HEK293 (cell line): Measurements from ENCODE around the gene KLK15.

Experiments
- CTCF ChIA-PET: fragments of 350-600 bp; formaldehyde crosslinking; extraction: SDS; loops from one replicate; lab custom pipeline; 2021; ENCODE audit warnings: antibody characterized with exemption; lab: Yijun Ruan, JAX
- POLR2A ChIA-PET: fragments of 300-600 bp; formaldehyde crosslinking; extraction: SDS; loops from one replicate; lab custom pipeline; 2020; ENCODE audit warnings: antibody characterized with exemption, inconsistent platforms; lab: Yijun Ruan, JAX
- H3K27ac ChIP-seq: fragments of 200-500 bp; sonication (Bioruptor generic); 2 replicates; pipeline ENCODE4 v1.5.1; 2014; ENCODE audit warnings: low read depth, low read length, control low read depth, inconsistent platforms; ENCODE audit errors: extremely low read depth
- H3K36me3 ChIP-seq, 2 experiments: fragments of 200-500 bp in 1 of 2; sonication (Bioruptor generic) in 1 of 2; 1 replicate in 1 of 2; 2 replicates in 1 of 2; pipeline ENCODE4 v1.5.1; 2014 to 2017; ENCODE audit warnings: inconsistent platforms in 2 of 2, low read length in 2 of 2; ENCODE audit not compliant: control insufficient read depth in 2 of 2, insufficient read depth in 1 of 2
- H3K4me1 ChIP-seq: fragments of 200-500 bp; sonication (Bioruptor generic); 2 replicates; pipeline ENCODE4 v1.5.1; 2014; ENCODE audit warnings: mild to moderate bottlenecking, low read length, inconsistent platforms; ENCODE audit not compliant: control insufficient read depth, insufficient read depth
- H3K4me3 ChIP-seq: 2 replicates; pipeline ENCODE4 v1.5.1; 2011; ENCODE audit warnings: low read depth, mild to moderate bottlenecking, control low read depth, low read length, moderate library complexity
- H3K9me3 ChIP-seq: fragments of 200-500 bp; sonication (Bioruptor generic); 2 replicates; pipeline ENCODE4 v1.5.1; 2014; ENCODE audit warnings: low read depth, low read length, inconsistent platforms; ENCODE audit not compliant: control insufficient read depth, insufficient read depth
- GLIS1 ChIP-seq: fragments of 450-650 bp; formaldehyde crosslinking; IDR thresholded peaks from 2 replicates; pipeline ENCODE4 v1.5.1; 2016; ENCODE audit warnings: missing biosample characterization, missing genetic modification characterization
- KLF10 ChIP-seq: fragments of 450-650 bp; IDR thresholded peaks from 2 replicates; pipeline ENCODE4 v1.5.1; 2018; ENCODE audit warnings: missing biosample characterization, mild to moderate bottlenecking, missing genetic modification characterization
- KLF9 ChIP-seq: fragments of 450-650 bp; formaldehyde crosslinking; IDR thresholded peaks from 2 replicates; pipeline ENCODE4 v1.5.1; 2016; ENCODE audit warnings: missing biosample characterization, missing genetic modification characterization, low read depth
- PRDM1 ChIP-seq: fragments of 450-650 bp; formaldehyde crosslinking; IDR thresholded peaks from 2 replicates; pipeline ENCODE4; 2016; ENCODE audit warnings: missing biosample characterization, missing genetic modification characterization
- SCRT1 ChIP-seq: fragments of 450-650 bp; formaldehyde crosslinking; IDR thresholded peaks from 2 replicates; pipeline ENCODE4 v1.5.1; 2016; ENCODE audit warnings: missing biosample characterization, missing genetic modification characterization, borderline replicate concordance
- SCRT2 ChIP-seq: fragments of 450-650 bp; formaldehyde crosslinking; IDR thresholded peaks from 2 replicates; pipeline ENCODE4 v1.5.1; 2016; ENCODE audit warnings: missing biosample characterization, missing genetic modification characterization
- TCF7L2 ChIP-seq: IDR thresholded peaks from 2 replicates; pipeline ENCODE4 v1.6.1; 2011; ENCODE audit warnings: low read depth, mild to moderate bottlenecking, inconsistent platforms, low read length, moderate library complexity, borderline replicate concordance
- ZFP69B ChIP-seq: fragments of 450-650 bp; formaldehyde crosslinking; IDR thresholded peaks from 2 replicates; pipeline ENCODE4 v1.5.1; 2016; ENCODE audit warnings: missing biosample characterization, missing genetic modification characterization
- ZIC2 ChIP-seq: fragments of 450-650 bp; formaldehyde crosslinking; IDR thresholded peaks from 2 replicates; pipeline ENCODE4 v1.5.1; 2016; ENCODE audit warnings: missing biosample characterization, missing genetic modification characterization
- ZNF169 ChIP-seq: fragments of 450-650 bp; formaldehyde crosslinking; IDR thresholded peaks from 2 replicates; pipeline ENCODE4 v1.5.1; 2016; ENCODE audit warnings: missing biosample characterization, missing genetic modification characterization
- ZNF26 ChIP-seq: fragments of 450-650 bp; formaldehyde crosslinking; IDR thresholded peaks from 2 replicates; pipeline ENCODE4 v1.5.1; 2016; ENCODE audit warnings: missing biosample characterization, missing genetic modification characterization
- ZNF341 ChIP-seq: fragments of 450-650 bp; formaldehyde crosslinking; IDR thresholded peaks from 2 replicates; pipeline ENCODE4; 2016; ENCODE audit warnings: low read depth, missing biosample characterization, missing genetic modification characterization
- ZNF488 ChIP-seq: fragments of 450-650 bp; formaldehyde crosslinking; IDR thresholded peaks from 2 replicates; pipeline ENCODE4 v1.5.1; 2016; ENCODE audit warnings: missing biosample characterization, missing genetic modification characterization
- ZNF596 ChIP-seq: fragments of 450-650 bp; IDR thresholded peaks from 2 replicates; pipeline ENCODE4 v1.5.0; 2018; ENCODE audit warnings: missing biosample characterization, mild to moderate bottlenecking, missing genetic modification characterization, moderate library complexity
- ZNF658 ChIP-seq: fragments of 450-650 bp; formaldehyde crosslinking; IDR thresholded peaks from 2 replicates; pipeline ENCODE4; 2016; ENCODE audit warnings: missing biosample characterization, missing genetic modification characterization
- ZNF76 ChIP-seq: fragments of 450-650 bp; formaldehyde crosslinking; IDR thresholded peaks from 2 replicates; pipeline ENCODE4; 2016; ENCODE audit warnings: low read depth, missing biosample characterization, missing genetic modification characterization, borderline replicate concordance
- ZNF785 ChIP-seq: fragments of 450-650 bp; formaldehyde crosslinking; IDR thresholded peaks from 2 replicates; pipeline ENCODE4 v1.5.1; 2016; ENCODE audit warnings: missing biosample characterization, missing genetic modification characterization
- ZSCAN5A ChIP-seq: fragments of 450-650 bp; formaldehyde crosslinking; IDR thresholded peaks from 2 replicates; pipeline ENCODE4 v1.5.1; 2016; ENCODE audit warnings: missing biosample characterization, missing genetic modification characterization
- TF ChIP-seq, protein P1 (sequence below): fragments of 450-650 bp; formaldehyde crosslinking; IDR thresholded peaks from 2 replicates; pipeline ENCODE4 v1.5.1; 2017; ENCODE audit warnings: missing biosample characterization, missing genetic modification characterization

The KLK15 gene

GRCh38 chr19:50850738-50851137 lies 17.4 kb upstream of the KLK15 start:
- ChIA-PET POLR2A (no interaction called here), CTCF (no interaction called here)
- Histone ChIP-seq H3K27ac (no peak overlapping the region), H3K36me3 (no peaks in the 10 kb centered on the region), H3K9me3 (no peaks in the 10 kb centered on the region), H3K4me3 (no peak overlapping the region)
- TF ChIP-seq ZNF169 (tag by site-specific recombination): no peak
- TF ChIP-seq, all 188 proteins: peak for 0
- no peaks in the 10 kb centered on the region for H3K4me1 ChIP-seq

GRCh38 chr19:50844296-50844935 lies 11.0 kb upstream of the KLK15 start:
- no peak for TF ChIP-seq PRDM1
- TF ChIP-seq ZNF341: peak; percentile 90
- peak; percentile 97 for TF ChIP-seq GLIS1 (tag by site-specific recombination)
- TF ChIP-seq, protein P1, sequence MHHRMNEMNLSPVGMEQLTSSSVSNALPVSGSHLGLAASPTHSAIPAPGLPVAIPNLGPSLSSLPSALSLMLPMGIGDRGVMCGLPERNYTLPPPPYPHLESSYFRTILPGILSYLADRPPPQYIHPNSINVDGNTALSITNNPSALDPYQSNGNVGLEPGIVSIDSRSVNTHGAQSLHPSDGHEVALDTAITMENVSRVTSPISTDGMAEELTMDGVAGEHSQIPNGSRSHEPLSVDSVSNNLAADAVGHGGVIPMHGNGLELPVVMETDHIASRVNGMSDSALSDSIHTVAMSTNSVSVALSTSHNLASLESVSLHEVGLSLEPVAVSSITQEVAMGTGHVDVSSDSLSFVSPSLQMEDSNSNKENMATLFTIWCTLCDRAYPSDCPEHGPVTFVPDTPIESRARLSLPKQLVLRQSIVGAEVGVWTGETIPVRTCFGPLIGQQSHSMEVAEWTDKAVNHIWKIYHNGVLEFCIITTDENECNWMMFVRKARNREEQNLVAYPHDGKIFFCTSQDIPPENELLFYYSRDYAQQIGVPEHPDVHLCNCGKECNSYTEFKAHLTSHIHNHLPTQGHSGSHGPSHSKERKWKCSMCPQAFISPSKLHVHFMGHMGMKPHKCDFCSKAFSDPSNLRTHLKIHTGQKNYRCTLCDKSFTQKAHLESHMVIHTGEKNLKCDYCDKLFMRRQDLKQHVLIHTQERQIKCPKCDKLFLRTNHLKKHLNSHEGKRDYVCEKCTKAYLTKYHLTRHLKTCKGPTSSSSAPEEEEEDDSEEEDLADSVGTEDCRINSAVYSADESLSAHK: peak; percentile 80
- TF ChIP-seq ZFP69B (tag by site-specific recombination): no peak
- peak; percentile 88 for TF ChIP-seq ZIC2 (tag by site-specific recombination)
- TF ChIP-seq ZNF26 (tag by site-specific recombination): no peak
- peak; percentile 78 for TF ChIP-seq SCRT1 (tag by site-specific recombination)
- TF ChIP-seq SCRT2 (tag by site-specific recombination): peak; percentile 84
- no peak for TF ChIP-seq ZNF488 (tag by site-specific recombination)
- POLR2A ChIA-PET: interaction anchor here (0.5 to 3.2 kb wide), 3 partner anchors 11 to 68 kb away, joined by 3 to 19 read pairs (median 4); partner anchors contain the start of gene KLK3
- H3K4me1 ChIP-seq: peaks cover 15% of the 10 kb centered on the region

DNA sequence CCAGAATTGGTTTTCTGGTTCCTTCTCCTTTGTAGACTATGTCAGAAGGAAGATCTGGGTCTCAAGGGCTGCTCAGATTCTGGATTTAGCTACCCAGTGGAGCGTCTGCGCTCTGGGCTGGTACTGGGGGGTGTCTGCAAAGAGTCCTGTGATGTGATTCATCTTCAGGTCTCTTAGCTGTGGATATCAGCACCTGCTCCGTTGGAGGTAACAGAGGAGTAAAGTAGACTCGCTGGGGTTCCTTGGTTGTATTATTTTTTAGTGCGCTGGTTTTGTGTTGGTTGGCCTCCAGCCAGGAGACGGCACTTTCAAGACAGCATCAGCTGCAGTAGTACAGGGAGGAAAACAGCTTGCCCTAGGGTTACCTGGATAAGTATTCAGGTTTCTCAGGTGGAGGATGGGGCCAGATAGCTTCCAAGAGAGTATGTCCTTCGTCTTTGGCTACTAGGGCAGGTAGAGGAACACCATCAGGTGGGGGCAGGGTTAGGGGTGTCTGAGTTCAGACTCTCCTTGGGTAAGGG lies 10.4 kb upstream of the KLK15 start:
- Histone ChIP-seq H3K4me3 (no peak overlapping the region), H3K36me3 (no peaks in the 10 kb centered on the region), H3K4me1 (peaks cover 15% of the 10 kb centered on the region), H3K27ac (no peak overlapping the region), H3K9me3 (no peaks in the 10 kb centered on the region)
- TF ChIP-seq TCF7L2: peak; percentile 68; the same call in 1 of the 2 replicates
- no peak for TF ChIP-seq ZSCAN5A (tag by site-specific recombination)
- TF ChIP-seq ZNF76 (tag by site-specific recombination): no peak
- TF ChIP-seq GLIS1 (tag by site-specific recombination): peak; percentile 93
- TF ChIP-seq ZNF169 (tag by site-specific recombination): 0 out of 2 replicates have a peak, but pooled peaks have one; percentile 45
- peak; percentile 8; the same call in 1 of the 2 replicates for TF ChIP-seq ZIC2 (tag by site-specific recombination)
- TF ChIP-seq ZNF785 (tag by site-specific recombination): no peak
- TF ChIP-seq ZNF658 (tag by site-specific recombination): no peak
- no peak for TF ChIP-seq ZNF596 (tag by site-specific recombination)
- no peak for TF ChIP-seq KLF10 (tag by site-specific recombination)
- no peak for TF ChIP-seq KLF9 (tag by site-specific recombination)
- POLR2A ChIA-PET: interaction anchor here (0.5 to 3.2 kb wide), 4 partner anchors 11 to 979 kb away, joined by 3 to 19 read pairs (median 8); partner anchors contain the start of gene KLK3
- CTCF ChIA-PET: interaction anchor here (0.6 to 2.4 kb wide), 6 partner anchors 11 to 433 kb away, joined by 3 to 13 read pairs (median 4); partner anchors contain the start of gene KLK3

More at GRCh38 chr19:50844296-50844935, 11.0 kb upstream of the KLK15 start:
- Histone ChIP-seq H3K27ac (no peak overlapping the region), H3K36me3 (no peaks in the 10 kb centered on the region), H3K9me3 (no peaks in the 10 kb centered on the region), H3K4me3 (no peak overlapping the region)
- CTCF ChIA-PET: interaction anchor here (0.6 to 2.4 kb wide), 4 partner anchors 61 to 380 kb away, joined by 3 to 13 read pairs (median 4); no protein-coding TSS in a partner anchor
